Left forelimb (tissue), 1 donor: ENCODE results near the gene REXO4.
A peak's percentile ranks its signal among the peaks of the same experiment; 100 is the strongest.
"Not testable (repeated sequence)": the region's sequence is repeated elsewhere in the genome, so short reads cannot be mapped to it uniquely, and the experiment has no call there.

Source experiments
- DNase-seq: peaks from one replicate; pipeline ENCODE4 v3.0.0-alpha.2; 2018; ENCODE audit warnings: low spot score

The REXO4 gene

DNA sequence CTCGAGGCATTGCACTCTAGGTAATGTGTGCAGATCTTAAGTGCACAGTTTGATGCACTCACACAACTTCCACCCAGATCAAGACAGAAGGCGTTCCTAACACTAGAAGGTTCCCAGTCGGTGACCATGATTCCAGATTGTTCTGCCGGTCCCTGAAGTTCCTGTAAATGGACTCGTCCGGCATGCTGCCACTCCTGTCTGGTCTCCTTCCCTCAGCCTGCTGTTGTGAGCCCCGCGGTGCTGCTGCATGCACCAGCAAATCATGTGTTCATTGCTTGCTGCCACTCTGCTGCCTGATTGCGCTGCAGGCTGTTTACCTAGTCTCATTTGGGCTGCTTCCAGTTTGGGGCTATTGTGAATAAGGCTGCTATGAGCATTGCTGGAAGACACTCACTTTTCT, 30.1 kb downstream of the REXO4 start:
- DNase-seq, result no peak

GRCh38 chr9:133386338-133386737, 31.5 kb downstream of the REXO4 start:
- no peak for DNase-seq

- DNase-seq, result no peak
Measured at GRCh38 chr9:133385452-133385851, 32.4 kb downstream of the REXO4 start.

- no peak for DNase-seq
Measured at GRCh38 chr9:133384736-133385321, 33.0 kb downstream of the REXO4 start.

DNA sequence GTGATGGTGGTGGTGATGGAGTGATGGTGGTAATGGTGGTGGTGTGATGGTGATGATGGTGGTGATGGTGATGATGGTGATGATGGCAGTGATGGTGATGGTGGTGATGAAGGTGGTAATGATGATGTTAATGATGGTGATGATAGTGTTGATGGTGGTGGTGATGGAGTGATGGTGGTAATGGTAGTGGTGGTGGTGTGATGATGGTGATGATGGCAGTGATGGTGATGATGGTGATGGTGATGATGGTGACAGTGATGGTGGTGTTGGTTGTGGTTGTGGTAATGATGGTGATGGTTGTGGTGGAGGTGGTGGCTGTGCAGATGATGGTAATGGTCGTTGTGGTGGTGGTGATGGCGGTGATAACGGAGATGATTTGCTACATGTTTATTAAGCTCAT, 34.4 kb downstream of the REXO4 start:
- DNase-seq, result no peak

GRCh38 chr9:133382507-133383141, 35.2 kb downstream of the REXO4 start:
- no peak for DNase-seq

DNA sequence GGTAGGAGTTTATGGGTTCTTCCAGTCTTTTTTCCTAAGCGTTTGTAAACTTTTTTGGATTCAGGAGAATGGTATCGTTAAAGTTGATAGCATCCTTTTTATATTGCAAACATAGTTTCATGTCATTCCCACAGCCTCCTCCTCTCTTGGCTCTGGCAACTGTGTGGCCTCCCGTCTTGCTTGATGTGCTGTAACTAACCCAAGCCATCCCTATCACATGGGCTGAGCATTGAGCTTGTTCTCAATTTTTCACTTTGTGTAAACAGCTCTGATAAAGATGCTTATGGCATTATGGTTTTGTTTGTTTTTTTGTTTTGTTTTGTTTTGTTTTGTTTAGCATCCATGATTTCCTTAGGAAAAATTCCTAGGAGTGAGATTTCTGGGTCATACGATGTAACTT, 37.1 kb downstream of the REXO4 start:
- no peak for DNase-seq

- DNase-seq, result no peak
Measured at GRCh38 chr9:133379153-133380086, 38.4 kb downstream of the REXO4 start.

DNA sequence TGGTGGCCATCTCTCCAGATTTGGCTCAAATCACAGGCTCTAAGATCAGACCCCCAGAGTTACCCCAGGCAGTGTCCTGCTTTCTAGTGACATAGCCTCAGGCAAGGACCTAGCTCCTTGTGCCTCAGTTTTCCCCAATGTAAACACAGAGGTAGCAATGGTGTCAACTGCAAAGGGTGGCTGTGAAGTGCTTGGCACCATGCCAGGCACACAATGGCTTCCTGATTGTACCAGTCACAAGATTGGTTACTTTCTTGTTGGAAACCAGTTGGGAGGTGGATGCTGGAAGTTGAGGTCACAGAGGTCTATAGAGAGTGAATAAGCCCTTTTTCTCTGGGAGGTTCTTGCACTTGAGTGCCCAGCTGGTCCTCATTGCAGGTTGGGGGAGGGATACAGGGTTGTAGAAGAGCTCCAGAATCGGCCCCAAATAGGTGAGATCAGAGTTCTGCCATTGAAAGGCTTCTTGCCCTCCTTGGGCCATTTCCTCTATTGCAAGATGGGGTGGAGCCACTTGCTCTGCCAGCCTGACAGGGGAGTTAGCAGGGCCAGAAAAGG, 39.3 kb downstream of the REXO4 start:
- no peak for DNase-seq

DNA sequence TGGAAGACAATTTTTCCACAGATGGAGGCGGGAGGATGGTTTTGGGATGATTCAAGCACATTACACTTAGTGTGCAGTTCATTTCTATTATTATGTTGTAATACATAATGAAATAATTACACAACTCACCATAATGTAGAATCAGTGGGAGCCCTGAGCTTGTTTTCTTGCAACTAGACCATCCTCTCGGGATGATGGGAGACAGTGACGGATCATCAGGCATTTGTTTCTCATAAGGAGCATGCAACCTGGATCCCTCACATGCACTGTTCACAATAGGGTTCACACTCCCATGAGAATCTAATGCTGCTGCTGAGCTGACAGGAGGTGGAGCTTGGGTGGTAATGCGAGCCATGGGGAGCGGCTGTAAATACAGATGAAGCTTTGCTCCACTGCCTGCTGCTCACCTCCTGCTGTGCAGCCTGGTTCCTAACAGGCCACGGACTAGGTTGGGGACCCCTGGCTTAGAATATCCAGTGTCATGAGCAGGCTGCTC, 40.0 kb downstream of the REXO4 start:
- DNase-seq, result no peak

GRCh38 chr9:133377280-133377679, 40.5 kb downstream of the REXO4 start:
- not testable (repeated sequence) for DNase-seq

- peak; percentile 98 for DNase-seq
Measured at GRCh38 chr9:133375724-133376654, 41.8 kb downstream of the REXO4 start, which contains the start of the genes STKLD1 and SURF4. TSS of gene STKLD1 (plus strand) at chr9:133376366. CDS start at chr9:133376474, 108 bp downstream. TSS of gene SURF4 (minus strand) at chr9:133376060. CDS start at chr9:133375969, 91 bp downstream.

GRCh38 chr9:133375116-133375723, 42.6 kb downstream of the REXO4 start:
- DNase-seq, result no peak

- no peak for DNase-seq
Measured at GRCh38 chr9:133374612-133375115, 43.1 kb downstream of the REXO4 start.

- no peak for DNase-seq
Measured at GRCh38 chr9:133372144-133372543, 45.7 kb downstream of the REXO4 start.

GRCh38 chr9:133371261-133371711, 46.5 kb downstream of the REXO4 start:
- DNase-seq, result no peak

GRCh38 chr9:133370685-133371084, 47.1 kb downstream of the REXO4 start:
- no peak for DNase-seq

- DNase-seq, result no peak
Measured at GRCh38 chr9:133369933-133370332, 47.9 kb downstream of the REXO4 start.

DNA sequence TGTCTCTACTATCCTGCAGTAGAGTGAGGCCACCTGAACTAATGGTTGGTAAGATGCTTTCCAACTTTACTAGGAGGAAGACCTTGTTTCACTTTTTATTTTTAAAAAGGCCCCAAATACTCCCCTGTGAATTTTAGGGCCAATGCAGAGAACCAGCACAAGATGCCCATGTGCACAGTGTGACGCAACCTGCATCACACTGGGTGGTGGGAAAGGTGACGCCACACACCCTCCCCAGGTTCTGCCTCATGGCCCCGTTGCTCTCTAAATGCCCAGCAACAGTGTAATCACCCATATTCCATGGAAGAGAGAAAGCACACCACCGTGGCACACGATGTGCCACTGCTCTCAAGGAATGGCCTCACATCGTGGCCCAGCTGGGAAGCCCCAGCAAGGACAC, 48.4 kb downstream of the REXO4 start:
- no peak for DNase-seq

DNA sequence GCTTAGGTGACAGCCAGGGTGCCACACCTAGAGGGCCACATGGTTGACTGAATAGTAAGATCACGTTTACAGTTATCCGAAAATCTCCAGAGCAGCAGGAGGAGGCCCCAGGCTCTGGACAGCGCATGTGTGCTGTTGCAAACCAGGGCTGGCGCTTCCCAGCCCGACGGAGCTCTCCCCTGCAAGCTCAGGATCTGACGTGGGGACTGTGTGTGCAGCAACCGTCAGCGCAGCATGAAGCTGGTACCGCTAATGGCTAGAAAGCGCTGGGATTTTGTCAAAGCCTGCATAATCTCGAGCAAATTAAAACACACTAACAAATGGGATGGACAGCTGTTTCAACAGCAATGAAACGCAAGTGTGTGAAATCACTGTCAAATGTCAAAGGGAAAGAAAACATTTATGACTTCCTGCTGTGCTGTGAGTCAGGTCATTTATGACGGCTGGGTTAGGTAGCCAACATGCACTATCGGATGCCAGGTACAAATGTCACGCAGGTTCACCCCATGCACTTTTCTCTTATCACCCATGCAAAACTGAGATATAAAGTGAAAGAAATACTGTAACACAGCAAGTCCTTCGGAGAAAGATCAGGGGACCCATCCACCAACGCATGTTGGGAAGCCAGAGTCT, 49.4 kb downstream of the REXO4 start:
- no peak for DNase-seq
